Prostate gland (tissue), 2 donors: Measurements from ENCODE around the gene CNDP2.

Experiments used
- CTCF ChIP-seq, 4 experiments: fragments of 200-600 bp in 2 of 4; fragments of 450-650 bp in 2 of 4; sonication (generic) in 2 of 4; IDR thresholded peaks; 1 replicate in 3 of 4; 2 replicates in 1 of 4; pipeline ENCODE4 v1.5.1; 2016 to 2019; ENCODE audit warnings: antibody characterized with exemption in 4 of 4, mild to moderate bottlenecking in 2 of 4, moderate library complexity in 2 of 4
- POLR2A ChIP-seq: fragments of 450-650 bp; IDR thresholded peaks from one replicate; pipeline ENCODE4 v1.6.1; 2016; ENCODE audit warnings: antibody characterized with exemption, mild to moderate bottlenecking
- POLR2AphosphoS5 ChIP-seq: sonication (generic); formaldehyde crosslinking; IDR thresholded peaks from one replicate; pipeline ENCODE4 v1.6.1; 2017; ENCODE audit warnings: antibody characterized with exemption

GRCh38 chr18:74478880-74479279 lies 17.3 kb upstream of the CNDP2 start:
- TF ChIP-seq POLR2A (no peak), CTCF (IDR thresholded peaks at IDR 0.05) (no peak), POLR2AphosphoS5 (no peak)
